Endodermal cell (in vitro differentiated cells): ENCODE measurements around the gene GPR39. TPM values are rescaled to one million over a fixed set of nuclear protein-coding genes. Genes with fewer than 3 reads are reported as not detected.

Experiments
- DNase-seq: peaks from one replicate; pipeline ENCODE4 v3.0.0-alpha.2; 2017
- H3K27ac ChIP-seq: 2 replicates; pipeline ENCODE4 v1.5.1; 2013; ENCODE audit warnings: mild to moderate bottlenecking, low read depth, low read length, moderate library complexity
- H3K27me3 ChIP-seq: 2 replicates; pipeline ENCODE4 v1.6.1; 2013; ENCODE audit warnings: mild to moderate bottlenecking, low read length, moderate library complexity; ENCODE audit not compliant: insufficient read depth, control insufficient read depth, poor library complexity, severe bottlenecking
- H3K36me3 ChIP-seq: 2 replicates; pipeline ENCODE4 v1.7.0; 2013; ENCODE audit warnings: mild to moderate bottlenecking, low read length, moderate library complexity; ENCODE audit not compliant: control insufficient read depth, insufficient read depth
- H3K4me1 ChIP-seq: one replicate; pipeline ENCODE4 v1.7.0; 2013; ENCODE audit warnings: low read length; ENCODE audit not compliant: control insufficient read depth, insufficient read depth
- H3K4me3 ChIP-seq: 2 replicates; pipeline ENCODE4 v1.5.1; 2013; ENCODE audit warnings: mild to moderate bottlenecking, low read length, moderate library complexity
- H3K9ac ChIP-seq: 2 replicates; pipeline ENCODE4 v1.6.1; 2013; ENCODE audit warnings: mild to moderate bottlenecking, low read length, moderate library complexity; ENCODE audit not compliant: poor library complexity, severe bottlenecking; ENCODE audit errors: extremely low read depth
- H3K9me3 ChIP-seq: 2 replicates; pipeline ENCODE4 v1.6.1; 2013; ENCODE audit warnings: mild to moderate bottlenecking, low read length, moderate library complexity; ENCODE audit not compliant: control insufficient read depth
- H3K27ac Mint-ChIP-seq: 2 replicates; pipeline ENCODE4 v1.8.0; 2020; ENCODE audit warnings: mixed read lengths
- H3K27me3 Mint-ChIP-seq: 2 replicates; pipeline ENCODE4 v1.8.0; 2021; ENCODE audit warnings: mild to moderate bottlenecking, mixed read lengths; ENCODE audit not compliant: insufficient read depth
- H3K36me3 Mint-ChIP-seq: 2 replicates; pipeline ENCODE4 v1.8.0; 2020; ENCODE audit warnings: low read depth, mixed read lengths
- H3K4me1 Mint-ChIP-seq: 2 replicates; pipeline ENCODE4 v1.8.0; 2020; ENCODE audit warnings: mixed read lengths
- H3K4me3 Mint-ChIP-seq: 2 replicates; pipeline ENCODE4 v1.8.0; 2020; ENCODE audit warnings: mild to moderate bottlenecking, moderate library complexity, mixed read lengths
- H3K9me3 Mint-ChIP-seq: 2 replicates; pipeline ENCODE4 v1.8.0; 2020; ENCODE audit warnings: mild to moderate bottlenecking, mixed read lengths
- WGBS, 2 experiments: methylation state at CpG; one replicate each; pipeline versions ENCODE4 v1.1.5 to v1.1.7; 2013; ENCODE audit warnings: missing lambda C conversion rate in 2 of 2, mixed read lengths in 1 of 2; ENCODE audit not compliant: insufficient coverage in 1 of 2, insufficient read length in 1 of 2; 5-methylcytosine and 5-hydroxymethylcytosine counted together
- total RNA-seq, 2 donors: library from RNA; stranded (reverse); fragmentation: NEBNext Ultra II Directional in 1 of 2; extraction: Animal tissue kit (Norgen Biotek cat#: 25700) in 1 of 2; gene quantifications; 2 replicates in 1 of 2; 3 replicates in 1 of 2; pipeline ENCODE4 v1.2.1, GENCODE V29; 2021
- TF ChIP-seq, protein P1 (sequence below): fragments of 200-600 bp; sonication (generic); conservative IDR thresholded peaks from 2 replicates; pipeline ENCODE4 v1.5.0; 2021; ENCODE audit warnings: antibody characterized with exemption, mild to moderate bottlenecking

Gene GPR39
- total RNA-seq, 2 donors from 2014 or later = 9.4 to 14.6 TPM

DNA sequence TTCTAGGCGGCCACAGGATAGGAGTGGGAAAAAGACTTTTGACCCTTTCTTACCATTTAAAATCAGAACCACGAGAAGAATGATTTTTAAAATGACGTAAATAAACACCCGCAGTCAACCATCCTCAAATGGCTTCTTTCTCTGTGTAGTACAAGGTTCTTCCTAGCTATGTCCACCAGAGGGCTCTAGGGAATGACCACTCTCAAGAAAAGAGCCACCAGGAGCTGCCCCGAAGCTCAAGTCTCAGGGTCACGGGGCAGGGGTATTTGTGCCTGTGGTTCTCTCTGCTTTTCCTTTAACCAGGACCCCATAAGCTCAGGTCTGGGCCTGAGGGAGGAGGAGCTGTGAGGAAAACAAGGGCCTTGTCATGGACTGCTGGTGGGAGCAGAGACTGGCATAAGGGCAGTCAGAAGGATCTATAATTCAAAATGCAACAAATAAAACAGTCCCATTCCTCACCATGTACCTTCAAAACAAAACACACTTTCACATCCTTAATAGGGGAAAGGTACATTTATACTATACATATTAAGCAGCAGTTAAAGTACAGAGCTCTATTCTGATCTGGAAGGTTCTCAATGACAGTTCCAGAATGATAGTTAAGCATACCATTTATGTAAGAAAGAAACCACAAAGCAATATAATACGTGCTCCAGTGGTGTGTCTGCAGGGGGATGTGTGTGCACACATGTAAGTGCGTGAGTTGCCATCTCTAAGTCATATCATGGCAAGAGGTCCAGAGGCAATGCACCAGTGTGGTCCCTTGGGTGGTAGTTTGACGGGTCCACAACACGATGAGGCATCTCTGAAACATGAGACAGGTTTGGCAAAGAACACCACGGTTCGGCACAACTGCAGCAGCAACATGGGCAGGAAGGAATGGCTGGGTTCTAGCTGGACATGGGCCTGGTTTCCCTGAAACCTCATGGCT is 234.8 kb downstream of the GPR39 start:
- Mint-ChIP-seq H3K4me3 (no peak overlapping the region), H3K4me1 (peaks cover 18% of the 10 kb centered on the region), H3K27ac (no peak overlapping the region), H3K27me3 (peaks cover 36% of the 10 kb centered on the region), H3K9me3 (no peaks in the 10 kb centered on the region), H3K36me3 (no peaks in the 10 kb centered on the region)
- no peak overlapping the region for H3K9ac ChIP-seq
- H3K4me1 ChIP-seq = no peaks in the 10 kb centered on the region
- no peak overlapping the region for H3K4me3 ChIP-seq
- DNase-seq = peak; percentile 79
- TF ChIP-seq, protein P1, sequence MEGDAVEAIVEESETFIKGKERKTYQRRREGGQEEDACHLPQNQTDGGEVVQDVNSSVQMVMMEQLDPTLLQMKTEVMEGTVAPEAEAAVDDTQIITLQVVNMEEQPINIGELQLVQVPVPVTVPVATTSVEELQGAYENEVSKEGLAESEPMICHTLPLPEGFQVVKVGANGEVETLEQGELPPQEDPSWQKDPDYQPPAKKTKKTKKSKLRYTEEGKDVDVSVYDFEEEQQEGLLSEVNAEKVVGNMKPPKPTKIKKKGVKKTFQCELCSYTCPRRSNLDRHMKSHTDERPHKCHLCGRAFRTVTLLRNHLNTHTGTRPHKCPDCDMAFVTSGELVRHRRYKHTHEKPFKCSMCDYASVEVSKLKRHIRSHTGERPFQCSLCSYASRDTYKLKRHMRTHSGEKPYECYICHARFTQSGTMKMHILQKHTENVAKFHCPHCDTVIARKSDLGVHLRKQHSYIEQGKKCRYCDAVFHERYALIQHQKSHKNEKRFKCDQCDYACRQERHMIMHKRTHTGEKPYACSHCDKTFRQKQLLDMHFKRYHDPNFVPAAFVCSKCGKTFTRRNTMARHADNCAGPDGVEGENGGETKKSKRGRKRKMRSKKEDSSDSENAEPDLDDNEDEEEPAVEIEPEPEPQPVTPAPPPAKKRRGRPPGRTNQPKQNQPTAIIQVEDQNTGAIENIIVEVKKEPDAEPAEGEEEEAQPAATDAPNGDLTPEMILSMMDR = peak; percentile 85
- 89 to 94% methylated on average over 8 to 12 of the region's 12 CpGs for WGBS, 2 experiments
- H3K36me3 ChIP-seq = peaks cover 4% of the 10 kb centered on the region
- H3K27ac ChIP-seq = no peak overlapping the region
- peaks cover 32% of the 10 kb centered on the region for H3K27me3 ChIP-seq
- no peaks in the 10 kb centered on the region for H3K9me3 ChIP-seq

DNA sequence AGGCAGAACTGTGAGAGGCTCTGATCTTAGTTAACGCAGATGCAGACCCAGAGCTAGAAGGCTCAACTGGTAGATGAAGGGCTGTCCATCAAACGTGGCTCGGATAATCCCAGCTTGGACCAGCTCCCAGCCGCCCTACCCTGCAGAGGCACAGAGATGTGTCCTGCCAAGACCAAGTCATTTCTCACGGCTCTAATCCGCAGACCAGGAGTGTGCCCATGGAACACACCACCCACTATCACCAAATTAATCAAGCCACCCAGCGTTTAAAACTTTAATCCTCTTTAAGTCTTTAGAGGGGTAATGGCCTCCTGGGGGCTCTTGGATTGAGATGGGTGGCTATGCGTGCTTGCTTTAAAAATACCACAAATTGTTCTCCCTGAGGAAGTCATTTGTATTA is 235.9 kb downstream of the GPR39 start:
- no peak overlapping the region for H3K9ac ChIP-seq
- H3K4me3 ChIP-seq = no peak overlapping the region
- H3K9me3 ChIP-seq = no peaks in the 10 kb centered on the region
- no peaks in the 10 kb centered on the region for H3K9me3 Mint-ChIP-seq
- no peak overlapping the region for H3K27ac ChIP-seq
- no peak overlapping the region for H3K27ac Mint-ChIP-seq
- peaks cover 18% of the 10 kb centered on the region for H3K4me1 Mint-ChIP-seq
- no peaks in the 10 kb centered on the region for H3K4me1 ChIP-seq
- H3K36me3 ChIP-seq = no peaks in the 10 kb centered on the region
- TF ChIP-seq, protein P1 = no peak
- WGBS, 2 experiments = 79 to 85% methylated on average over 3 to 8 of the region's 8 CpGs
- DNase-seq = no peak
- H3K27me3 ChIP-seq = peaks cover 32% of the 10 kb centered on the region
- peaks cover 36% of the 10 kb centered on the region for H3K27me3 Mint-ChIP-seq
- H3K4me3 Mint-ChIP-seq = no peak overlapping the region
- no peaks in the 10 kb centered on the region for H3K36me3 Mint-ChIP-seq

GRCh38 chr2:132654335-132654734 is 237.7 kb downstream of the GPR39 start:
- Histone ChIP-seq H3K36me3 (peaks cover 7% of the 10 kb centered on the region), H3K27me3 (peaks cover 32% of the 10 kb centered on the region), H3K9ac (no peak overlapping the region), H3K4me3 (no peak overlapping the region), H3K4me1 (no peaks in the 10 kb centered on the region), H3K9me3 (no peaks in the 10 kb centered on the region), H3K27ac (no peak overlapping the region)
- H3K36me3 Mint-ChIP-seq = no peaks in the 10 kb centered on the region
- no peak for DNase-seq
- WGBS, 2 experiments = 53 to 83% methylated on average over 2 to 4 of the region's 4 CpGs
- no peaks in the 10 kb centered on the region for H3K9me3 Mint-ChIP-seq
- TF ChIP-seq, protein P1 = no peak
- peaks cover 40% of the 10 kb centered on the region for H3K27me3 Mint-ChIP-seq
- peaks cover 18% of the 10 kb centered on the region for H3K4me1 Mint-ChIP-seq
- no peak overlapping the region for H3K27ac Mint-ChIP-seq
- H3K4me3 Mint-ChIP-seq = no peak overlapping the region
